Prostate gland (tissue), 2 donors: ENCODE data around the gene LRRC74B. TPM values are rescaled to one million over a fixed set of nuclear protein-coding genes. Genes with fewer than 3 reads are reported as not detected.

ENCODE experiments used
- DNase-seq: peaks from one replicate; pipeline ENCODE4 v3.0.0-alpha.2; 2019; ENCODE audit warnings: low spot score
- H3K27ac ChIP-seq, 2 donors: fragments of 200-600 bp; sonication (generic); 2 replicates each; pipeline ENCODE4 v1.5.1; 2017 to 2019
- H3K27me3 ChIP-seq: fragments of 200-600 bp; sonication (generic); replicated peaks from 2 replicates; pipeline ENCODE4 v1.5.1; 2019; ENCODE audit not compliant: insufficient read depth
- H3K36me3 ChIP-seq, 2 donors: fragments of 200-600 bp; sonication (generic); 1 replicate in 1 of 2; 2 replicates in 1 of 2; pipeline versions ENCODE4 v1.5.1 to v1.8.1; 2017 to 2019
- H3K4me1 ChIP-seq: fragments of 200-600 bp; sonication (generic); replicated peaks from 2 replicates; pipeline ENCODE4 v1.5.1; 2019
- H3K4me3 ChIP-seq, 2 donors: fragments of 200-600 bp; sonication (generic); 2 replicates each; pipeline ENCODE4 v1.5.1; 2017 to 2019
- H3K9me3 ChIP-seq: fragments of 200-600 bp; sonication (generic); 2 replicates; pipeline ENCODE4 v1.5.1; 2017
- CTCF ChIP-seq, 4 experiments: fragments of 200-600 bp in 2 of 4; fragments of 450-650 bp in 2 of 4; sonication (generic) in 2 of 4; IDR thresholded peaks; 1 replicate in 3 of 4; 2 replicates in 1 of 4; pipeline ENCODE4 v1.5.1; 2016 to 2019; ENCODE audit warnings: antibody characterized with exemption in 4 of 4, mild to moderate bottlenecking in 2 of 4, moderate library complexity in 2 of 4
- POLR2A ChIP-seq: fragments of 450-650 bp; IDR thresholded peaks from one replicate; pipeline ENCODE4 v1.6.1; 2016; ENCODE audit warnings: antibody characterized with exemption, mild to moderate bottlenecking
- POLR2AphosphoS5 ChIP-seq: sonication (generic); formaldehyde crosslinking; IDR thresholded peaks from one replicate; pipeline ENCODE4 v1.6.1; 2017; ENCODE audit warnings: antibody characterized with exemption
- WGBS: methylation state at CpG from one replicate; pipeline ENCODE4 v1.1.5; 2018; 5-methylcytosine and 5-hydroxymethylcytosine counted together
- intact Hi-C: fragments of 100-400 bp; cut with DNase I; formaldehyde crosslinking; loops from one replicate; pipeline ENCODE4 v1.14.2; 2022
- total RNA-seq, 2 donors: library from RNA; depleted of rRNA; stranded (reverse); fragments of >200 nt; gene quantifications; one replicate each; pipeline ENCODE4 v1.1.0, GENCODE V29; 2016

LRRC74B gene
- total RNA-seq, 2 donors from 2014 or later: 0.45 TPM; not detected in 1

- Histone ChIP-seq H3K4me1 (peaks cover 5% of the 10 kb centered on the region), H3K27ac (no peak overlapping the region), H3K9me3 (no peaks in the 10 kb centered on the region), H3K4me3 (peak overlapping the region; percentile 33 to 38), H3K36me3 (no peaks in the 10 kb centered on the region), H3K27me3 (no peaks in the 10 kb centered on the region)
- no peak for DNase-seq
- intact Hi-C loops: no loop called here
- TF ChIP-seq POLR2AphosphoS5: no peak
- no peak for TF ChIP-seq POLR2A
- no peak for TF ChIP-seq CTCF (IDR thresholded peaks at IDR 0.05)
- WGBS: 92% methylated on average over 18 of the region's 18 CpGs
Measured at GRCh38 chr22:21031545-21032036, 14.2 kb upstream of the LRRC74B start.

- no peak within 1 kb of the TSS for H3K27ac ChIP-seq
- peak within 1 kb of the TSS; percentile 33 to 38 for H3K4me3 ChIP-seq
- DNase-seq: no peak
- no peak for TF ChIP-seq POLR2A
- no peak for TF ChIP-seq CTCF (IDR thresholded peaks at IDR 0.05)
- TF ChIP-seq POLR2AphosphoS5: no peak
- H3K9me3 ChIP-seq: no peaks in the 10 kb centered on the region
- H3K4me1 ChIP-seq: peaks cover 5% of the 10 kb centered on the region
- 11% methylated on average over 55 of the region's 59 CpGs for WGBS
- no peaks in the 10 kb centered on the region for H3K27me3 ChIP-seq
- intact Hi-C loops: no loop called here
- no peaks in the 10 kb centered on the region for H3K36me3 ChIP-seq
Measured at GRCh38 chr22:21032037-21032867, 13.5 kb upstream of the LRRC74B start, which contains the start of gene SLC7A4. Gene SLC7A4, minus strand, starts transcription at chr22:21032561. Its CDS starts 749 bp downstream, at chr22:21031812.

- Histone ChIP-seq H3K9me3 (no peaks in the 10 kb centered on the region), H3K4me1 (peaks cover 5% of the 10 kb centered on the region), H3K4me3 (peak overlapping the region in 1 of 2 donors; percentile 38), H3K27ac (no peak overlapping the region), H3K27me3 (no peaks in the 10 kb centered on the region), H3K36me3 (no peaks in the 10 kb centered on the region)
- intact Hi-C loops: no loop called here
- 89% methylated on average over 11 of the region's 12 CpGs for whole genome bisulfite sequencing
- DNase-seq: no peak
- TF ChIP-seq CTCF (IDR thresholded peaks at IDR 0.05) (no peak), POLR2AphosphoS5 (no peak), POLR2A (no peak)
Measured at GRCh38 chr22:21032868-21033688, 12.7 kb upstream of the LRRC74B start.

- intact Hi-C loops: no loop called here
- 94% methylated on average over 3 of the region's 3 CpGs for WGBS
- Histone ChIP-seq H3K36me3 (no peaks in the 10 kb centered on the region), H3K27me3 (no peaks in the 10 kb centered on the region), H3K4me1 (peaks cover 5% of the 10 kb centered on the region), H3K27ac (no peak overlapping the region), H3K9me3 (no peaks in the 10 kb centered on the region), H3K4me3 (no peak overlapping the region)
- no peak for DNase-seq
- TF ChIP-seq CTCF (IDR thresholded peaks at IDR 0.05) (no peak), POLR2A (no peak), POLR2AphosphoS5 (no peak)
Measured at GRCh38 chr22:21033895-21034294, 11.9 kb upstream of the LRRC74B start.
